Measurements from ENCODE around the gene SVOP.
"Not testable (repeated sequence)": the region's sequence is repeated elsewhere in the genome, so short reads cannot be mapped to it uniquely, and the experiment has no call there.

The SVOP gene

GRCh38 chr12:109033239-109034196 is 12.7 kb upstream of the SVOP start:
- H3K27ac ChIP-seq (ENCODE audit: low read length), result no peak overlapping the region
- TF ChIP-seq CTCF (IDR thresholded peaks at IDR 0.05; ENCODE audit: borderline replicate concordance, extremely low read depth, low read length, poor library complexity, severe bottlenecking) (no peak), EZH2 (IDR thresholded peaks at IDR 0.05; ENCODE audit: borderline replicate concordance, low read depth, low read length, severe bottlenecking) (no peak)
- no peak for ATAC-seq (ENCODE audit: insufficient read depth, low read depth)
- H3K9ac ChIP-seq (ENCODE audit: low read depth, low read length), result no peak overlapping the region
- H3K79me2 ChIP-seq (ENCODE audit: insufficient read depth, low read length), result no peaks in the 10 kb centered on the region
- no peaks in the 10 kb centered on the region for H3K36me3 ChIP-seq (ENCODE audit: insufficient read depth, low read length)
- H4K20me1 ChIP-seq (ENCODE audit: insufficient read depth, low read length), result no peaks in the 10 kb centered on the region
- no peak overlapping the region for H2AFZ ChIP-seq (ENCODE audit: low read depth, low read length)
- no peaks in the 10 kb centered on the region for H3K4me1 ChIP-seq (ENCODE audit: insufficient read depth, low read length)
- no peak overlapping the region for H3K4me3 ChIP-seq (ENCODE audit: low read depth in 1 of 2, low read length in 2 of 2)
- H3K9me3 ChIP-seq (ENCODE audit: insufficient read depth, low read length, severe bottlenecking), result no peaks in the 10 kb centered on the region
- no peak for DNase-seq
- peaks cover 22% of the 10 kb centered on the region for H3K27me3 ChIP-seq (ENCODE audit: insufficient read depth, low read length, poor library complexity)
- no peak overlapping the region for H3K4me2 ChIP-seq (ENCODE audit: insufficient read depth, low read length)

- no peaks in the 10 kb centered on the region for H3K9me3 ChIP-seq (ENCODE audit: insufficient read depth, low read length, severe bottlenecking)
- TF ChIP-seq CTCF (IDR thresholded peaks at IDR 0.05; ENCODE audit: borderline replicate concordance, extremely low read depth, low read length, poor library complexity, severe bottlenecking) (no peak), EZH2 (IDR thresholded peaks at IDR 0.05; ENCODE audit: borderline replicate concordance, low read depth, low read length, severe bottlenecking) (no peak)
These were observed 8.5 kb upstream of the SVOP start for GRCh38 chr12:109029411-109029810.

GRCh38 chr12:109028624-109029023 is 7.8 kb upstream of the SVOP start:
- not testable (repeated sequence) for H3K9me3 ChIP-seq (ENCODE audit: insufficient read depth, low read length, severe bottlenecking); DNase-seq; H3K4me2 ChIP-seq (ENCODE audit: insufficient read depth, low read length); H3K4me3 ChIP-seq (ENCODE audit: low read depth in 1 of 2, low read length in 2 of 2); H3K27ac ChIP-seq (ENCODE audit: low read length); H3K79me2 ChIP-seq (ENCODE audit: insufficient read depth, low read length); H3K9ac ChIP-seq (ENCODE audit: low read depth, low read length); ATAC-seq (ENCODE audit: insufficient read depth, low read depth); H3K4me1 ChIP-seq (ENCODE audit: insufficient read depth, low read length); H2AFZ ChIP-seq (ENCODE audit: low read depth, low read length); H3K36me3 ChIP-seq (ENCODE audit: insufficient read depth, low read length); H4K20me1 ChIP-seq (ENCODE audit: insufficient read depth, low read length)
- peaks cover 18% of the 10 kb centered on the region for H3K27me3 ChIP-seq (ENCODE audit: insufficient read depth, low read length, poor library complexity)

More at GRCh38 chr12:109029411-109029810, 8.5 kb upstream of the SVOP start:
- ATAC-seq (ENCODE audit: insufficient read depth, low read depth) (no peak), DNase-seq (no peak)
- Histone ChIP-seq H4K20me1 (ENCODE audit: insufficient read depth, low read length) (no peaks in the 10 kb centered on the region), H3K4me1 (ENCODE audit: insufficient read depth, low read length) (no peaks in the 10 kb centered on the region), H3K27ac (ENCODE audit: low read length) (no peak overlapping the region), H3K79me2 (ENCODE audit: insufficient read depth, low read length) (no peaks in the 10 kb centered on the region), H3K36me3 (ENCODE audit: insufficient read depth, low read length) (no peaks in the 10 kb centered on the region), H3K4me2 (ENCODE audit: insufficient read depth, low read length) (no peak overlapping the region), H3K9ac (ENCODE audit: low read depth, low read length) (no peak overlapping the region), H3K4me3 (ENCODE audit: low read depth in 1 of 2, low read length in 2 of 2) (no peak overlapping the region), H3K27me3 (ENCODE audit: insufficient read depth, low read length, poor library complexity) (peaks cover 22% of the 10 kb centered on the region), H2AFZ (ENCODE audit: low read depth, low read length) (no peak overlapping the region)

- Histone ChIP-seq H2AFZ (ENCODE audit: low read depth, low read length) (no peak overlapping the region), H3K4me2 (ENCODE audit: insufficient read depth, low read length) (no peak overlapping the region), H4K20me1 (ENCODE audit: insufficient read depth, low read length) (no peaks in the 10 kb centered on the region), H3K4me1 (ENCODE audit: insufficient read depth, low read length) (no peaks in the 10 kb centered on the region), H3K9me3 (ENCODE audit: insufficient read depth, low read length, severe bottlenecking) (no peaks in the 10 kb centered on the region), H3K9ac (ENCODE audit: low read depth, low read length) (no peak overlapping the region), H3K27me3 (ENCODE audit: insufficient read depth, low read length, poor library complexity) (peaks cover 17% of the 10 kb centered on the region), H3K27ac (ENCODE audit: low read length) (no peak overlapping the region), H3K79me2 (ENCODE audit: insufficient read depth, low read length) (no peaks in the 10 kb centered on the region), H3K4me3 (ENCODE audit: low read depth in 1 of 2, low read length in 2 of 2) (no peak overlapping the region), H3K36me3 (ENCODE audit: insufficient read depth, low read length) (no peaks in the 10 kb centered on the region)
- DNase-seq (no peak), ATAC-seq (ENCODE audit: insufficient read depth, low read depth) (no peak)
- no peak for TF ChIP-seq EZH2 (IDR thresholded peaks at IDR 0.05; ENCODE audit: borderline replicate concordance, low read depth, low read length, severe bottlenecking)
- TF ChIP-seq CTCF (IDR thresholded peaks at IDR 0.05; ENCODE audit: borderline replicate concordance, extremely low read depth, low read length, poor library complexity, severe bottlenecking), result no peak
These were observed 6.9 kb upstream of the SVOP start for GRCh38 chr12:109027767-109028166.

All from DND-41 (cell line).